ENCODE data around the gene SMAD4. TPM values are rescaled to one million over a fixed set of nuclear protein-coding genes. Genes with fewer than 3 reads are reported as not detected.

The SMAD4 gene
- total RNA-seq, 1 experiment from 2014 or later = 60.7 TPM

DNA sequence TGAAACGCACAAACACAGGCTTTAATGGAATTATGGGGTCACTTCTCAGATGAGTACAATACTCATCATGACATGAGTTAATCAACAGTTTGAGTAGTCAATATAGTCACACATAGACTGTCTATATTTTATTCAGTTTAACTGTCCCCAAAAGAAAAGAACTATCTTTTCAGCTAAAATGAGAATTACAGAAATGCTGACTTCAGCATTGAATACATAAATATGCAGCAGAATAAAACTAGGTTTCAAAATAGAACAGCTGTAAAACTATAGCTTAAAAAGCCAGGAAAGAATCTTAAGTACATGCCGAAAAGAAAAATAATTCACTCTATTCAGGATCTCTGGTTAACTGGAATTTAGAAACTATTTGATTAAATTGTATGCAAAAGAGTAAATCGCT lies 30.0 kb downstream of the SMAD4 start:
- CTCF ChIA-PET = no interaction called here
- H4K20me1 ChIP-seq (ENCODE audit: insufficient read depth) = peaks cover 3% of the 10 kb centered on the region; the same call in 1 of the 2 replicates
- H3K4me1 ChIP-seq (replicated peaks; ENCODE audit: insufficient read depth) = no peaks in the 10 kb centered on the region
- H3K9me3 ChIP-seq (ENCODE audit: insufficient read depth, low read depth) = no peaks in the 10 kb centered on the region
- H3K27me3 ChIP-seq (ENCODE audit: insufficient read depth, low read depth) = no peaks in the 10 kb centered on the region
- POLR2A ChIA-PET (ENCODE audit: unreplicated experiment) = no interaction called here
- no peaks in the 10 kb centered on the region for H3F3A ChIP-seq (ENCODE audit: insufficient read depth, low read depth)
- H3K4me2 ChIP-seq = no peak overlapping the region
- no peaks in the 10 kb centered on the region for H3K79me2 ChIP-seq (ENCODE audit: low read depth)
- H3K27ac ChIP-seq = no peak overlapping the region
- TF ChIP-seq, protein P1, sequence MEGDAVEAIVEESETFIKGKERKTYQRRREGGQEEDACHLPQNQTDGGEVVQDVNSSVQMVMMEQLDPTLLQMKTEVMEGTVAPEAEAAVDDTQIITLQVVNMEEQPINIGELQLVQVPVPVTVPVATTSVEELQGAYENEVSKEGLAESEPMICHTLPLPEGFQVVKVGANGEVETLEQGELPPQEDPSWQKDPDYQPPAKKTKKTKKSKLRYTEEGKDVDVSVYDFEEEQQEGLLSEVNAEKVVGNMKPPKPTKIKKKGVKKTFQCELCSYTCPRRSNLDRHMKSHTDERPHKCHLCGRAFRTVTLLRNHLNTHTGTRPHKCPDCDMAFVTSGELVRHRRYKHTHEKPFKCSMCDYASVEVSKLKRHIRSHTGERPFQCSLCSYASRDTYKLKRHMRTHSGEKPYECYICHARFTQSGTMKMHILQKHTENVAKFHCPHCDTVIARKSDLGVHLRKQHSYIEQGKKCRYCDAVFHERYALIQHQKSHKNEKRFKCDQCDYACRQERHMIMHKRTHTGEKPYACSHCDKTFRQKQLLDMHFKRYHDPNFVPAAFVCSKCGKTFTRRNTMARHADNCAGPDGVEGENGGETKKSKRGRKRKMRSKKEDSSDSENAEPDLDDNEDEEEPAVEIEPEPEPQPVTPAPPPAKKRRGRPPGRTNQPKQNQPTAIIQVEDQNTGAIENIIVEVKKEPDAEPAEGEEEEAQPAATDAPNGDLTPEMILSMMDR (conservative IDR thresholded peaks at IDR 0.05) = no peak
- TF ChIP-seq EZH2 (IDR thresholded peaks at IDR 0.05; ENCODE audit: low read depth) = no peak
- no peak for DNase-seq
- peaks cover 24% of the 10 kb centered on the region for H3K36me3 ChIP-seq (ENCODE audit: low read depth)
- BruUV-seq (replicated peaks) = no TSS peak
- H3K4me3 ChIP-seq = no peak overlapping the region
- H3K9me2 ChIP-seq (ENCODE audit: insufficient read depth) = no peaks in the 10 kb centered on the region; the same call in 1 of the 2 replicates
- no peak overlapping the region for H2AFZ ChIP-seq
- intact Hi-C loops (cut with micrococcal nuclease; ENCODE audit: unreplicated experiment) = no loop called here

DNA sequence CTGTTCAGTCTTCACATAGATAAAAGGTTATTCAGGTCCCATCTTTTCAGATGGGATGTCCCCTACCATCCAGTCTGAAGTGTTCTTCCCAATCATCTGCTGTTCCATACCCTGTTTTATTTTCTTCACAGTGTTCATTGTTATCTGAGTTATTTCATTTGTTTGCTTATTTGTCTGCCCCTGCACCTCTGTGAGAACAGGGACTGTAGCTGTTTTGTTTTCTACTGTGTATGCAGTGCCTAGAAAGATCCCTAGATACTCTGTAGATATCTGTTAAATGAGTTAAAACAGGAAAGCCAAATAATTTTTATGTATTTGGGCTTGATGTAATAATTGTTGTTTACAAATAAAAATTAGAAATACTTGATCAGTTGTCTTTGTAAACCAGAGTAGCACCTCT lies 34.2 kb downstream of the SMAD4 start:
- TF ChIP-seq EZH2 (IDR thresholded peaks at IDR 0.05; ENCODE audit: low read depth) = no peak
- TF ChIP-seq, protein P1 (conservative IDR thresholded peaks at IDR 0.05) = no peak
- Histone ChIP-seq H3K27me3 (ENCODE audit: insufficient read depth, low read depth) (no peaks in the 10 kb centered on the region), H3K9me2 (ENCODE audit: insufficient read depth) (no peaks in the 10 kb centered on the region; the same call in 1 of the 2 replicates), H3K4me2 (no peak overlapping the region), H4K20me1 (ENCODE audit: insufficient read depth) (no peaks in the 10 kb centered on the region), H3F3A (ENCODE audit: insufficient read depth, low read depth) (no peaks in the 10 kb centered on the region; the same call in 1 of the 2 replicates), H3K4me3 (no peak overlapping the region), H2AFZ (no peak overlapping the region), H3K9me3 (ENCODE audit: insufficient read depth, low read depth) (no peaks in the 10 kb centered on the region), H3K4me1 (replicated peaks; ENCODE audit: insufficient read depth) (no peaks in the 10 kb centered on the region), H3K79me2 (ENCODE audit: low read depth) (no peaks in the 10 kb centered on the region; the same call in 1 of the 2 replicates), H3K27ac (no peak overlapping the region), H3K36me3 (ENCODE audit: low read depth) (peaks cover 30% of the 10 kb centered on the region; the same call in 1 of the 2 replicates)
- BruUV-seq (replicated peaks) = no TSS peak
- POLR2A ChIA-PET (ENCODE audit: unreplicated experiment) = no interaction called here
- CTCF ChIA-PET = no interaction called here
- DNase-seq = no peak
- intact Hi-C loops (cut with micrococcal nuclease; ENCODE audit: unreplicated experiment) = no loop called here

DNA sequence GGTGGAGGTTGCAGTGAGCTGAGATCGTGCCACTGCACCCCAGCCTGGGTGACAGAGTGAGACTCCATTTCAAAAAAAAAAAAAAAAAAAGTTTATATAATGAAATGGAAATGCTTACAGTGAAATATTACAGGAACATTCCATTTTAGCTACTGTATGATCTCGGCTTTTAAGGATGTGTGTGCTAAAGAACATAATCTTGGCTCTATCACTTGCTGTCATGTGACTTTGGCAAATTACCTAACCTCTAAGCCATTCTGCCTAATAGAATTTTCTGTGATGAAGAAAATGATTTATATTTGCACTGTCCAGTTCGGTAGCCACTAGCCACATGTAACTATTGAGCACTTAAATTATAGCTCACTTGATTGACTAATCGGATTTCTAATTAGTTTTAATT lies 36.3 kb downstream of the SMAD4 start:
- ChIA-PET POLR2A (ENCODE audit: unreplicated experiment) (no interaction called here), CTCF (no interaction called here)

More for the DNA sequence above, 36.3 kb downstream of the SMAD4 start:
- Histone ChIP-seq H3K36me3 (ENCODE audit: low read depth) (peaks cover 34% of the 10 kb centered on the region), H3K4me3 (no peak overlapping the region), H3K9me3 (ENCODE audit: insufficient read depth, low read depth) (no peaks in the 10 kb centered on the region), H3F3A (ENCODE audit: insufficient read depth, low read depth) (no peaks in the 10 kb centered on the region; the same call in 1 of the 2 replicates), H3K4me2 (no peak overlapping the region), H3K9me2 (ENCODE audit: insufficient read depth) (no peaks in the 10 kb centered on the region; the same call in 1 of the 2 replicates), H2AFZ (no peak overlapping the region), H3K27me3 (ENCODE audit: insufficient read depth, low read depth) (no peaks in the 10 kb centered on the region), H3K4me1 (replicated peaks; ENCODE audit: insufficient read depth) (no peaks in the 10 kb centered on the region), H3K79me2 (ENCODE audit: low read depth) (no peaks in the 10 kb centered on the region; the same call in 1 of the 2 replicates), H3K27ac (no peak overlapping the region), H4K20me1 (ENCODE audit: insufficient read depth) (no peaks in the 10 kb centered on the region)
- no TSS peak for BruUV-seq (replicated peaks)
- intact Hi-C loops (cut with micrococcal nuclease; ENCODE audit: unreplicated experiment) = no loop called here
- no peak for DNase-seq
- TF ChIP-seq EZH2 (IDR thresholded peaks at IDR 0.05; ENCODE audit: low read depth) = no peak
- TF ChIP-seq, protein P1 (conservative IDR thresholded peaks at IDR 0.05) = no peak
